Measurements from ENCODE around the gene SPTBN1.
"Not testable (repeated sequence)": the region's sequence is repeated elsewhere in the genome, so short reads cannot be mapped to it uniquely, and the experiment has no call there.

Gene SPTBN1

DNA sequence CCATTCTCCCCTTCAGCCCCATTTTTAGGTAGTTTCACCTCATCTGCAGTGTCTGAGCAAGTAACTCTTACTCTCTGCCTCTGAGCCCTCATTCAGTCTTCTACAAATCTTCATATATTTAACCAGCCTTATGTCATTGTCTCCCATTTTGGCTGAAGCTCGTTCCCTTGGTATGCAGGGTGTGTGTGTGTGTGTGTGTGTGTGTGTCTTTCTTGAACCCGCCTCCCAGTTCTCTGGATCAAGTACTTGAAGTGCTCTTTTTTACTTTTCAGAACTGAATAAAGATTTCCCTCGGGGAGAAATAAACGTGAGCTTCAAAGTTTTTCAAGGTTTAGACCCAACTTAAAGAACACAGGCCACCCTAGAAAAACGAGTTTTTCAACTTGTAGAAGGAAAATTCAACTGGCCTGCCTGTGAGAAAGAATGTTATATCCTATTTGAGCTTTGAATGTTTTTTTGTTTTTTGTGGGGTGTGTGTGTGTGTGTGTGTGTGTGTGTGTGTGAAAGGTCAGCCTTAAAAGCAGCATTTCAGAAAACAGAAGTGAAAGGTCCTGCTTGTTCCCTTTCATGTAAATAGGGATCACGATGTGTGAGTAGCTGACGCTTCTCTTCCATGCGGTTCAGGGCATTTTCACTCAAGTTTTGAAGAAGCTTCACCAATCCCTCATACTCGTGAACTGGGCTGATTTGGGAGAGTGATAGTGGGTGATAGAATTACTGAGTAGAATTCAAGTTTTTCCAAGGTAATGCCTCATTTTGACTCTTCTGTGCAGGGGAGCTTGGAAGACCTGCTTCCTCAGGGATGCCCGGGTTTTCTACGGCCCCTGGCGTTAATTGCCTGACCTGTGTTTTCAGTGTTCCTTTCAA, 216.7 kb downstream of the SPTBN1 start:
- no peak for DNase-seq (ENCODE audit: low read depth in 2 of 2)

DNA sequence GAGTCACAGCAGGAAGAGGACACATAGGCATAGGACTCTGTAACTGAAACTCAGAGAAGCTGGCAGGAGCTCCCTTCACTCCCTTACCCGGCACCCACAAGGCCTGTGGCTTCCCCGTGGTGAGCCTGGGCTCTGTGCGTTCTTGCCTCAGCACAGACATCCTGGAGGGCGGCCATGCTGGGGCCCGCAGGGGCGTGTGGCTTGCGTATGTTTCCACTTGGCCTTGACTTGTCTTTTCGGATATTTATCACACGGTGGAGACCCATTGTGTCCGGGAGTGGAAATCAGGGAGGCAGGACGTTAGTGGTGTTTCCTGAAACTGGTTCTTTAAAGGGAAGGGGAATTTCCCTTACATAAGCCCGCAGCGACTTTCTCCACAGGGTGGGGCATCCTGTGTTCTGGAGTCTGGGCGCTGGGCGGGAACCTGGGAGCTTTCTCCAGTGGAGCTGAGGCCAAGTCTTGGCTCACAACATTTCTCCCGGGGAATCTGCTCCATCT, 217.4 kb downstream of the SPTBN1 start:
- DNase-seq (ENCODE audit: low read depth in 2 of 2) = peak; percentile 41 to 60

- no peak for DNase-seq (ENCODE audit: low read depth in 2 of 2)
These were observed 219.2 kb downstream of the SPTBN1 start for GRCh38 chr2:54675281-54675680.

GRCh38 chr2:54675738-54676137, 219.6 kb downstream of the SPTBN1 start:
- no peak for DNase-seq (ENCODE audit: low read depth in 2 of 2)

GRCh38 chr2:54676656-54677055, 220.5 kb downstream of the SPTBN1 start:
- DNase-seq (ENCODE audit: low read depth in 2 of 2) = no peak

DNA sequence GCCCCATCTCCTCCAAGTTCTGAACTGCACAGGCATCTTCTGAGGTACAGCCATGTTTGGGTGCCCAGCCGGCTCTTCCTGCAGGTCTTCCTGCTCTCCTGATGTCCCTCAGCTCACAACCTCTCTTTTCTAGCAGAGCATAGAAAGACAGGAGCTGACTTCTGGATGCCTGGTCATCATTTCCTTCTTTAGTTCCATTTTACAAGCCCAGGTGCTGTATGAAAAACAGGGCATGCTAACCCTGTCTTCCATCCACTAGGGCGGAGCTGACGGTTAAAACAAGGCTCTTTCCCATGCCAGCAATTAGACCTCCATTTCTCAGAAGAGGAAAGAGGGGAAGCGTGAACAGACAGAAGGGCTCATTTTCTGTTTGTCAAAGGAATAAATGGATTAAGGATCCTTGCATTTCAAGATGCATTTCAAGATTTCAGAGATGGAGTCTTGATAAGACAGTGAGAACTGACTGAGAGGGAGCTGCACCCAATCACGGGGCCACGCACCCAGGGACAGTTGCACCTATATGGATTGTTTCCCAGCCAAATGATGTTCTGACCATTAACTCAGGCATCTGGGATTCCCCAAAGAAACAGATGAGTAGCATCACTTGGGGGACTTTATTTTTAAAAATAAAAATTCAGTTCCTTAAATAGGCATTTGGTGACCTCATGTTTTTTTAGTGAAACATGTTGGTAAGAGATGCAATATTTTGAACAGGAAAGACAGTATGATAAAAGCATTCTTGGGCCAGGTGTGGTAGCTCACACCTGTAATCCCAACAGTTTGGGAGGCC, 221.5 kb downstream of the SPTBN1 start:
- DNase-seq (ENCODE audit: low read depth in 2 of 2) = no peak

- no peak for DNase-seq (ENCODE audit: low read depth in 2 of 2)
These were observed 222.6 kb downstream of the SPTBN1 start for GRCh38 chr2:54678719-54679118.

DNA sequence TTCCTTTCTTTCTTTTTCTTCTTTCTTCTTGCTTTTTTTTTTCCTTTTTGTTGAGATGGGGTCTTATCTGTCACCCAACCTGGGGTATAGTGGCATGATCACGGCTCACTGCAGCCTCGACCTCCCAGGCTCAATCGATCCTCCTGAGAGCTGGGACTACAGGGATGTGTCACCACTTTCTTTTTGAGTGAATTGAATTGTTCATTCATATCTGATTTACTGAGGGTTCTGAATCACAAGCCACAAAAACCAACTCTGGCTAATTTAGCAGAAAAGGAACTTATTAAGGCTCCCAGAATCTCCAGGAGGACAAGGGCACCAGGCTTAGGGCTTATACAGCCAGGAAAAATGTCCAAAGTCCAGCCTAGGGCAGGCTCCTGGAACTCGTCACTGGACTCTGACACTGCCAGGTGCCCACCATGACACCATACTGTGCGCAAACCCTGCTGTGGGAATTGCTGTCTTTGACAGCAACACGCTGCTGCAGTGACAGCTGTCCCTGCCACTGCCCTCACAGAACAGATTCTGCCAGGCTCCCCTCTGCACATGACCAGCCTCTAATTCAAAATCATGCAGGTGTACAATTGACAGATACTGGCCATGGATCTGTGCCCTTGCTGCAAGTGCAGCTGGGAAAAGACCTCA, 224.4 kb downstream of the SPTBN1 start:
- peak in 1 of 2 donors; percentile 34 for DNase-seq (ENCODE audit: low read depth in 2 of 2)

GRCh38 chr2:54681416-54681815, 225.3 kb downstream of the SPTBN1 start:
- DNase-seq (ENCODE audit: low read depth in 2 of 2) = no peak

- no peak for DNase-seq (ENCODE audit: low read depth in 2 of 2)
These were observed 227.5 kb downstream of the SPTBN1 start for GRCh38 chr2:54683596-54683995.

GRCh38 chr2:54685263-54685775, 229.2 kb downstream of the SPTBN1 start:
- DNase-seq (ENCODE audit: low read depth in 2 of 2) = no peak

- DNase-seq (ENCODE audit: low read depth in 2 of 2) = no peak
These were observed 231.5 kb downstream of the SPTBN1 start for GRCh38 chr2:54687595-54688152.

GRCh38 chr2:54691445-54692135, 235.5 kb downstream of the SPTBN1 start:
- no peak for DNase-seq (ENCODE audit: low read depth in 2 of 2)

- no peak for DNase-seq (ENCODE audit: low read depth in 2 of 2)
These were observed 236.4 kb downstream of the SPTBN1 start for GRCh38 chr2:54692556-54692955.

DNA sequence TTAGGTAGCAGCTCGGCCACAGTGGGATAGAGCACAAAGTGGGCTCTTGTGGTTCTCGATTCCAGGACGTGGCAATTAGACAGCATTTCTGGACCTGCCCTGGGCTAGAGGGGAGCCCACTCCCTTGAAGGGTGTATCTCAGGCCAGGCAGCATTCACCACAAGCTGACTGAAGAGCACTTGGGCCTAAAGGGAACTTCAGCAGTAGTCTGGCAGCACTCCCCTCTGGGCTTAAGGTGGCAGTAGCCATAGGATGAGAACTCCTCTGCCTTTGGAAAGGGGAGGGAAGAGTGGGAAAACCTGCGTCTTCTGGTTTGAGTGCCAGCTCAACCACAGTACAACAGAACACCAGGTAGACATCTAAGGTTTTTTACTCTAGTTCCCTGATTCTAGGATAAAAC, 239.3 kb downstream of the SPTBN1 start:
- no peak for DNase-seq (ENCODE audit: low read depth in 2 of 2)

DNA sequence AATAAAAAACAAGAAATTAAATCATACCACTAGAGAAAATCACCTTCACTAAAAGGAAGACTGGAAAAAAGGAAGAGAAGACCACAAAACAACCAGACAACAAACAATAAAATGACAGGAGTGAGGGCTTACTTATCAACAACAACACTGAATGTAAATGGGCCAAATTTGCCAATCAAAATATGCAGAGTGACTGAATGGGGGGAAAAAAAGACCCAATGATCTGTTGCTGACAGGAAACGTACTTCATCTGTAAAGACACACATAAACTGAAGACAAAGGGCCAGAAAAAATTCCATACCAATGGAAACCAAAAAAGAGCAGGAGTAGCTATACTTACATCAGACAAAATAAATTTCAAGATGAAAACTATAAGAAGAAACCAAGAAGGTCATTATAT, 241.8 kb downstream of the SPTBN1 start:
- no peak for DNase-seq (ENCODE audit: low read depth in 2 of 2)

- DNase-seq (ENCODE audit: low read depth in 2 of 2) = not testable (repeated sequence)
These were observed 242.8 kb downstream of the SPTBN1 start for GRCh38 chr2:54698926-54699325.

GRCh38 chr2:54699665-54700064, 243.5 kb downstream of the SPTBN1 start:
- DNase-seq (ENCODE audit: low read depth in 2 of 2) = no peak

- no peak for DNase-seq (ENCODE audit: low read depth in 2 of 2)
These were observed 244.9 kb downstream of the SPTBN1 start for GRCh38 chr2:54701029-54701428.

DNA sequence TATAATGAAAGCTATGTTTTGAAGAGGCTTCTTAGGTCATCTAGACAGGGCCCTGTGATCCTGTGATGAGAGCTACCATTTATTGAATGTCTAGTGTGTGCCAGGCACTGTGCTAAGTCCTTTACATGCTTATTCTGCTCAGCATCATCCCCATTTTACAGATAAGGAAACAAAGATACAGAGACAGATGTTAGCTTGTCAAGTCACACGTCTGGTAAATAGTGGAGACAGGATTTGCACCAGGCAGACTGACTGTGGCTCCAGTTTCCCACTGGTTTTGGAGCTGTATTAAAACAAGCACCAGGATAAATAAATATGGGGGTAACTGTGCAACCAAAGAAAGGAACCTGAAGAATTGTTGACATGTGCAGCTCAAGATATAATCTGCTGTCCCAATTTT, 248.1 kb downstream of the SPTBN1 start:
- no peak for DNase-seq (ENCODE audit: low read depth in 2 of 2)
